ENCODE data around the gene GLS.
"Not testable (repeated sequence)": the region's sequence is repeated elsewhere in the genome, so short reads cannot be mapped to it uniquely, and the experiment has no call there.

The GLS gene

GRCh38 chr2:190844700-190845401 is 35.8 kb upstream of the GLS start:
- no peak for TF ChIP-seq CTCF (IDR thresholded peaks at IDR 0.05; ENCODE audit: insufficient read depth, low read depth, low read length, missing control alignments)
- no peak overlapping the region for H3K4me3 ChIP-seq (ENCODE audit: low read depth, low read length)
- no peak for DNase-seq (ENCODE audit: low read depth)

DNA sequence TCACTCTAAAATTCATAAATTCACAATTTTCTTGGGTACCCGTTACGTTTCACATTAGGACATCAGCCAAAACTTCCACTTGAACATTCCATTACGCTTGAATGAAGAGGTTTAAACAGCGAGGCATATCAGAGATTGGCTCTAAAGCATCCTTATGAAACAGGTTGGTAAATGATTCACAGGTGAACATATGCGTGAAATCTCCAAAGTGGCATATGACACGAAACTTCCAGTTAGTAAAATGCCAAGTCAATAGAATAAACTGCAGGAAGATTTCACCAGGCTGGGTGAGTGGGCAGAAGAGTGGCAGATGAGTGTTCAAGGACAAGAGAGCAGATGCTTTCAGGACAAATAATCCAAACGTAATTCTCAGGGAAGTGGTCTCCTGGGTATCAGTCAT is 33.9 kb upstream of the GLS start:
- DNase-seq (ENCODE audit: low read depth), result no peak
- no peak for TF ChIP-seq CTCF (IDR thresholded peaks at IDR 0.05; ENCODE audit: insufficient read depth, low read depth, low read length, missing control alignments)
- H3K4me3 ChIP-seq (ENCODE audit: low read depth, low read length), result no peak overlapping the region

DNA sequence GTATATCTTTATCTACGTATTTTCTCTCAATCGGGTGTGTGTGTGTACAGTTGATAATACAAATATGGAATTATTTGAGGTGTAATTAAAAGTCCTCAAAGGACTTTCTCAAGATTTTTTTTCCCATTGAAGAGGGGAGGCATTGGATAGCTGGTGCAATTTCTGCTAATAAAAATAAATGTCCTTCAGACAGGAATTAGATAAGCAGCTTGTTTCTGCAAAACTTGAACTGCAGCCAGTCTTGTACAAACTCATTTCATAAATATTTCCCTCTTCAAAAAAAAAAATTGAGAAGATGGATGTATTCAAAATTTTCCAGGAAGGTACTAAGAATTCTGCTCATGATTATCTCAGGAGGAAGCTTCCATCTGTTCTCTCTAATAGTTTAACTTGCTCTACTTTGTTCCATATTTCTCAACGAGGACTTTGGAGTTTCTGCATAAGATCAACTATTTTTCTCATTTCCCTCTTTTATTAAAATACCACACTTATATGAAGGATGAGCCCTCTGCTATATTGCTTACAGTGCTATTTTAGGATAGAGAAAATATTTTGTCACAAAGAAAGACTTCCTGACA is 33.0 kb upstream of the GLS start:
- H3K4me3 ChIP-seq (ENCODE audit: low read depth, low read length), result no peak overlapping the region
- TF ChIP-seq CTCF (IDR thresholded peaks at IDR 0.05; ENCODE audit: insufficient read depth, low read depth, low read length, missing control alignments), result no peak
- DNase-seq (ENCODE audit: low read depth), result no peak

DNA sequence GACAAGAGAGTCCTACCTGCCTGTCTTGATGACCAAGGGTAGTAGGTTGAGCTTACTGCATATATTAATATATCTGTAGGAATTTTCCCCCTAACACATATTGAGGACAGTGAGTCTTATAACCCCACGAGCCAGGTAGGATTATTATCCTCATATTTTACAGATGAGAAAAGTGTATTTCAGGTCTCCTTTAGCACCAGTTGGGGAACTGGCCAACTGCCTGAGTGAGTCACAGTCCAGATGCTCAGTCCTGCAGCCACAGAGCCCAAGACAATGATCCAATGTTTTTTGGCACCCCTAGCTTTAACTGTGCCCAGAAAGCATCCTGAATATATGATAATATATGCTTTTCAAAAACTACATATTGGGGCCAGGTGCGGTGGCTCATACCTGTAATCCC is 30.8 kb upstream of the GLS start:
- TF ChIP-seq CTCF (IDR thresholded peaks at IDR 0.05; ENCODE audit: insufficient read depth, low read depth, low read length, missing control alignments), result no peak
- H3K4me3 ChIP-seq (ENCODE audit: low read depth, low read length), result no peak overlapping the region
- no peak for DNase-seq (ENCODE audit: low read depth)

- H3K4me3 ChIP-seq (ENCODE audit: low read depth, low read length), result not testable (repeated sequence)
These were observed 27.6 kb upstream of the GLS start for GRCh38 chr2:190853022-190853421.

GRCh38 chr2:190853531-190854383 is 26.9 kb upstream of the GLS start:
- TF ChIP-seq CTCF (IDR thresholded peaks at IDR 0.05; ENCODE audit: insufficient read depth, low read depth, low read length, missing control alignments), result no peak
- H3K4me3 ChIP-seq (ENCODE audit: low read depth, low read length), result no peak overlapping the region
- peak; percentile 23 for DNase-seq (ENCODE audit: low read depth)

More at GRCh38 chr2:190853022-190853421, 27.6 kb upstream of the GLS start:
- not testable (repeated sequence) for DNase-seq (ENCODE audit: low read depth)

GRCh38 chr2:190854726-190855125 is 25.9 kb upstream of the GLS start:
- no peak overlapping the region for H3K4me3 ChIP-seq (ENCODE audit: low read depth, low read length)
- no peak for TF ChIP-seq CTCF (IDR thresholded peaks at IDR 0.05; ENCODE audit: insufficient read depth, low read depth, low read length, missing control alignments)
- no peak for DNase-seq (ENCODE audit: low read depth)

All from GM12865 (cell line).